Liver (tissue), 3 donors: Measurements from ENCODE around the gene HOXA7.

Source experiments
- ATF3 ChIP-seq: IDR thresholded peaks from 2 replicates; pipeline ENCODE4 v1.6.1; 2016; ENCODE audit warnings: antibody characterized with exemption
- EGR1 ChIP-seq, 2 donors: IDR thresholded peaks; 2 replicates each; pipeline ENCODE4 v1.6.1; 2016 to 2018; ENCODE audit warnings: antibody characterized with exemption in 2 of 2, low read depth in 2 of 2
- HNF4A ChIP-seq, 2 donors: conservative IDR thresholded peaks; 2 replicates each; pipeline ENCODE4 v1.6.1; 2016; ENCODE audit warnings: antibody characterized with exemption in 2 of 2, mild to moderate bottlenecking in 2 of 2
- MAX ChIP-seq: IDR thresholded peaks from 2 replicates; pipeline ENCODE4 v1.6.1; 2016; ENCODE audit warnings: antibody characterized with exemption
- YY1 ChIP-seq: IDR thresholded peaks from 2 replicates; pipeline ENCODE4 v1.6.1; 2016; ENCODE audit warnings: antibody characterized with exemption, mild to moderate bottlenecking
- TF ChIP-seq, protein P1 (sequence below): fragments of 150-350 bp; IDR thresholded peaks from 2 replicates; pipeline ENCODE4 v1.5.1; 2017; ENCODE audit warnings: improper control_type of control experiment, low read depth, low read length; ENCODE audit not compliant: missing input control
- donor health status: healthy.
- donor health status: healthy.

DNA sequence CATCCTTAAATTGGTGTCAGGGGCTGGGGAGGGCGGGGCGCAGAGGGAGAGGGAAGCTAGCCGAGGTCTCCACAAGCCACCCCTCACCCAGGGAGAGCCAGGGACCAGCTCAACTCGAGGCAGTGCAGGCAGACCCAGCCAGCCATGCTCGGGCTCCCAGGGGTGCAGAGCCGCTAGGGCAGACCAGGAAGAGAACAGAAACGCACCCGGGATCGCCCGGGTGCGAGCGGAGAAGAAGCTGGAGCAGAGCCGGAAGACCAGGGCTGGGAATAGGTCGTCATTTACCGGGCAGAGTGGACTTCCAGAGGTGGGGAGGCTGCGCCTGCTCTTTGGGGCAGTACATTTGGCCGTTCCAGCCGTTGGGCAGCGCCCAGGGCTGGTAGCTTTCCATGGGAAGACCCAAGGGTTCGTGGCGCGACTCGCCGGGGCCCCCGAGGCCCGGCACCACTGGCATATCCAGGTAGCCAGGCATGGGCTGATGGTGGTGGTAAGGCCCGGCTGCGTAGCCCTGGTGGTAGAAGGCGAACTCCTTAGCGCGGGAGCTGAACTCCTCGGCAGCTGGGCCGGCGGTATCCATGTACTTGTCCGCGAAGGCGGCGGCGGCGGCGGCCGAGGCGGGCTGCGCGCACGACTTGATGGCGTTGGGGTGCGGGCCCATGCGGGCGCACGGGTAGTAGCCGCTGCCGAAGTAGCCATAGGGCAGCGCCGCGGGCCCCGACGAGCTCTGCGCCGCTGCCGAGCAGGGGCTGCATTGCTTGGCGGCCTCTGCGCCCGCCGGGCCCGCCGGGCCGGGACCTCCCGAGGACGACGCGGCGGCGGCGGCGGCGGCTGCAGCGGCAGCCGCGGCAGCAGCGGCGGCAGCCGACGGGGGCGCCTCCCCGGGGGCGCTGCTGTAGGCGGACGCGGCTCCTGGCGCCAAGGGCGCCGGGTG, 42.7 kb upstream of the HOXA7 start:
- TF ChIP-seq MAX, result no peak
- no peak for TF ChIP-seq EGR1 (IDR thresholded peaks at IDR 0.05; ENCODE audit: low read depth in 2 of 2)
- no peak for TF ChIP-seq ATF3
- TF ChIP-seq YY1, result no peak
- no peak for TF ChIP-seq HNF4A (conservative IDR thresholded peaks at IDR 0.05)
- TF ChIP-seq, protein P1, sequence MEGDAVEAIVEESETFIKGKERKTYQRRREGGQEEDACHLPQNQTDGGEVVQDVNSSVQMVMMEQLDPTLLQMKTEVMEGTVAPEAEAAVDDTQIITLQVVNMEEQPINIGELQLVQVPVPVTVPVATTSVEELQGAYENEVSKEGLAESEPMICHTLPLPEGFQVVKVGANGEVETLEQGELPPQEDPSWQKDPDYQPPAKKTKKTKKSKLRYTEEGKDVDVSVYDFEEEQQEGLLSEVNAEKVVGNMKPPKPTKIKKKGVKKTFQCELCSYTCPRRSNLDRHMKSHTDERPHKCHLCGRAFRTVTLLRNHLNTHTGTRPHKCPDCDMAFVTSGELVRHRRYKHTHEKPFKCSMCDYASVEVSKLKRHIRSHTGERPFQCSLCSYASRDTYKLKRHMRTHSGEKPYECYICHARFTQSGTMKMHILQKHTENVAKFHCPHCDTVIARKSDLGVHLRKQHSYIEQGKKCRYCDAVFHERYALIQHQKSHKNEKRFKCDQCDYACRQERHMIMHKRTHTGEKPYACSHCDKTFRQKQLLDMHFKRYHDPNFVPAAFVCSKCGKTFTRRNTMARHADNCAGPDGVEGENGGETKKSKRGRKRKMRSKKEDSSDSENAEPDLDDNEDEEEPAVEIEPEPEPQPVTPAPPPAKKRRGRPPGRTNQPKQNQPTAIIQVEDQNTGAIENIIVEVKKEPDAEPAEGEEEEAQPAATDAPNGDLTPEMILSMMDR, result no peak
